Ovary (tissue), 3 donors: Measurements from ENCODE around the gene EHMT1.

Experiments
- EP300 ChIP-seq: sonication (generic); formaldehyde crosslinking; IDR thresholded peaks from one replicate; pipeline ENCODE4 v1.6.1; 2017; ENCODE audit warnings: antibody characterized with exemption
- POLR2A ChIP-seq: fragments of 450-650 bp; IDR thresholded peaks from one replicate; pipeline ENCODE4 v1.6.1; 2017; ENCODE audit warnings: antibody characterized with exemption, mild to moderate bottlenecking, moderate library complexity
- TF ChIP-seq, protein P1 (sequence below), 3 donors: fragments of 450-650 bp in 2 of 3; fragments of 200-600 bp in 1 of 3; IDR thresholded peaks; one replicate each; pipeline versions ENCODE4 v1.5.1 to v1.8.0; 2016 to 2022; ENCODE audit warnings: antibody characterized with exemption in 3 of 3, mild to moderate bottlenecking in 1 of 3
- donor health status: DM: no; HTN: no; CAD: no.

GRCh38 chr9:137711678-137712105 is 92.9 kb downstream of the EHMT1 start:
- TF ChIP-seq, protein P1, sequence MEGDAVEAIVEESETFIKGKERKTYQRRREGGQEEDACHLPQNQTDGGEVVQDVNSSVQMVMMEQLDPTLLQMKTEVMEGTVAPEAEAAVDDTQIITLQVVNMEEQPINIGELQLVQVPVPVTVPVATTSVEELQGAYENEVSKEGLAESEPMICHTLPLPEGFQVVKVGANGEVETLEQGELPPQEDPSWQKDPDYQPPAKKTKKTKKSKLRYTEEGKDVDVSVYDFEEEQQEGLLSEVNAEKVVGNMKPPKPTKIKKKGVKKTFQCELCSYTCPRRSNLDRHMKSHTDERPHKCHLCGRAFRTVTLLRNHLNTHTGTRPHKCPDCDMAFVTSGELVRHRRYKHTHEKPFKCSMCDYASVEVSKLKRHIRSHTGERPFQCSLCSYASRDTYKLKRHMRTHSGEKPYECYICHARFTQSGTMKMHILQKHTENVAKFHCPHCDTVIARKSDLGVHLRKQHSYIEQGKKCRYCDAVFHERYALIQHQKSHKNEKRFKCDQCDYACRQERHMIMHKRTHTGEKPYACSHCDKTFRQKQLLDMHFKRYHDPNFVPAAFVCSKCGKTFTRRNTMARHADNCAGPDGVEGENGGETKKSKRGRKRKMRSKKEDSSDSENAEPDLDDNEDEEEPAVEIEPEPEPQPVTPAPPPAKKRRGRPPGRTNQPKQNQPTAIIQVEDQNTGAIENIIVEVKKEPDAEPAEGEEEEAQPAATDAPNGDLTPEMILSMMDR (IDR thresholded peaks at IDR 0.05): no peak
- TF ChIP-seq EP300: no peak
- no peak for TF ChIP-seq POLR2A
